Measurements from ENCODE around the gene EMC7.
"Not testable (repeated sequence)": the region's sequence is repeated elsewhere in the genome, so short reads cannot be mapped to it uniquely, and the experiment has no call there.

Gene EMC7

GRCh38 chr15:34101366-34102174, at the start of gene EMC7, which contains the start of gene PGBD4:
TSS of gene EMC7 (minus strand) at chr15:34101862. CDS start at chr15:34101839, 23 bp downstream.
TSS of gene PGBD4 (plus strand) at chr15:34102083. CDS start at chr15:34102532, 449 bp downstream.
- DNase-seq, result peak; percentile 95

- no peak for DNase-seq
Observed at GRCh38 chr15:34147371-34148140, 45.9 kb upstream of the EMC7 start.

- DNase-seq, result no peak
Observed at GRCh38 chr15:34133511-34133910, 31.8 kb upstream of the EMC7 start.

GRCh38 chr15:34132881-34133280, 31.2 kb upstream of the EMC7 start:
- DNase-seq, result no peak

GRCh38 chr15:34128898-34129297, 27.2 kb upstream of the EMC7 start:
- no peak for DNase-seq

GRCh38 chr15:34126522-34126921, 24.9 kb upstream of the EMC7 start:
- DNase-seq, result no peak

- DNase-seq, result no peak
Observed at GRCh38 chr15:34125945-34126344, 24.3 kb upstream of the EMC7 start.

- no peak for DNase-seq
Observed at GRCh38 chr15:34124651-34125050, 23.0 kb upstream of the EMC7 start.

GRCh38 chr15:34122771-34123183, 21.1 kb upstream of the EMC7 start:
- no peak for DNase-seq

GRCh38 chr15:34121786-34122185, 20.1 kb upstream of the EMC7 start:
- DNase-seq, result not testable (repeated sequence)

- DNase-seq, result not testable (repeated sequence)
Observed at GRCh38 chr15:34120420-34120819, 18.8 kb upstream of the EMC7 start.

- DNase-seq, result peak; percentile 66
Observed at GRCh38 chr15:34119291-34119690, 17.6 kb upstream of the EMC7 start.

- peak; percentile 29 for DNase-seq
Observed at GRCh38 chr15:34116620-34117019, 15.0 kb upstream of the EMC7 start.

GRCh38 chr15:34114739-34115138, 13.1 kb upstream of the EMC7 start:
- no peak for DNase-seq

- no peak for DNase-seq
Observed at GRCh38 chr15:34114215-34114614, 12.6 kb upstream of the EMC7 start.

GRCh38 chr15:34111488-34111887, 9.8 kb upstream of the EMC7 start:
- DNase-seq, result no peak

GRCh38 chr15:34109797-34110663, 8.4 kb upstream of the EMC7 start:
- DNase-seq, result peak; percentile 90

- no peak for DNase-seq
Observed at GRCh38 chr15:34107315-34107714, 5.7 kb upstream of the EMC7 start.

- no peak for DNase-seq
Observed at GRCh38 chr15:34106423-34106822, 4.8 kb upstream of the EMC7 start.

GRCh38 chr15:34102175-34102925, 688 bp upstream of the EMC7 start:
- no peak for DNase-seq

- DNase-seq, result no peak
Observed at GRCh38 chr15:34099914-34100313, 1.7 kb downstream of the EMC7 start.

GRCh38 chr15:34085746-34086145, 15.9 kb downstream of the EMC7 start:
- no peak for DNase-seq
